HG03159 (cell line): ENCODE measurements around the gene ITGA8.

Experiments
- ATAC-seq: cut with Tn5 transposase; IDR thresholded peaks from one replicate; pipeline ENCODE4 v1.9.1; 2021; ENCODE audit warnings: mild to moderate bottlenecking, moderate library complexity; ENCODE audit not compliant: unreplicated experiment

ITGA8 gene

GRCh38 chr10:15737656-15738055, 17.9 kb upstream of the ITGA8 start:
- no peak for ATAC-seq

- ATAC-seq = no peak
These were observed 16.0 kb upstream of the ITGA8 start for GRCh38 chr10:15735763-15736162.

DNA sequence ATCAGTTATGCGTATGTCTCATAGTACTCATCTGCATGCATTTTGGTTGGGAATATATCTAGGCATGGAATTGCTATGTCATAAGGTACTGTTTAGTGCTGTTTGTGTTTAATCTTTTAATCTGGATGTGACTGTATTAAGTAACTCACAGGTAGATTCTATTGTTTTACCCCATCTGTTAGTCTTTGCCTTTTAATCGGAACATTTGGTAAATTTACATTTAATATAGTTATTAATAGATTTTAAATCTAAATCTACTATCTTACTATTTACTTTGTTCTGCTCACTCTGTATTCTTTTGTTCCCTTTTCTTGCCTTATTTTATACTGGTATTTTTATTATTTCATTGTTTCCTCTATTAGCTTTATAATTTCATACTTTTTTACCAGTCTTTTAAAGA, 10.6 kb upstream of the ITGA8 start:
- ATAC-seq = no peak

DNA sequence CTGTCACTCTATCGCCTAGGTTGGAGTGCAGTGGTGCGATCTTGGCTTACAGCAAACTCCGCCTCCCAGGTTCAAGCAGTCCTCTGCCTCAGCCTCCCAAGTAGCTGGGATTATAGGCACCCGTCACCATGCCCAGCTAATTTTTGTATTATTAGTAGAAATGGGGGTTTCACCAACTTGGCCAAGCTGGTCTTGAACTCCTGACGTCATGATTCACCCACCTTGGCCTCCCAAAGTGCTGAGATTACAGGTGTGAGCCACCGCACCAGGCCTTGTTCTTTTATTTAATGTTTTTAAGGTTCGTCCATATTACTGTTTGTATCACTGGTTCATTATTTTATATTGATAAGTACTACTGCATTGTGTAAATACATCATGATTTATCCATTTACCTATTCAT, 10.2 kb upstream of the ITGA8 start:
- ATAC-seq = no peak

GRCh38 chr10:15726042-15726441, 6.3 kb upstream of the ITGA8 start:
- ATAC-seq = no peak

DNA sequence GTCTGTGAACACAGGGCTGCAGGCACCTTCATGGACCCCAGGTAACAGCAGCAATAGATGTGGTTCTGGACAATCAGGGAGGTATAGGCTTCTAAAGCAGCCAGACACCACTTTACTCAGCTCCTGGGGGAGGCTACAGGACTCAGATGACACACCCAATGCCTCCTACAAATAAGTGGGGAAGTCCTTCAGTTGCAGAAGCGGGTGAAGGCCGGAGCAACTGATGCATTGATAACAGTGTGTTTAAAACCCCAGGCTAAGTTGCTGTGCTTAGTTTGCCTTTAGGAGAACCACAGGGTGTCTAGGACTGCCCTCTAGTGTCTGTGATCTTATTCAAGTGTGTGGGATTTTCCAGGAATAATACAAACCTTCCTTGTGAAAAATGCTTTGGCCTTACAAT, 5.9 kb upstream of the ITGA8 start:
- ATAC-seq = no peak

DNA sequence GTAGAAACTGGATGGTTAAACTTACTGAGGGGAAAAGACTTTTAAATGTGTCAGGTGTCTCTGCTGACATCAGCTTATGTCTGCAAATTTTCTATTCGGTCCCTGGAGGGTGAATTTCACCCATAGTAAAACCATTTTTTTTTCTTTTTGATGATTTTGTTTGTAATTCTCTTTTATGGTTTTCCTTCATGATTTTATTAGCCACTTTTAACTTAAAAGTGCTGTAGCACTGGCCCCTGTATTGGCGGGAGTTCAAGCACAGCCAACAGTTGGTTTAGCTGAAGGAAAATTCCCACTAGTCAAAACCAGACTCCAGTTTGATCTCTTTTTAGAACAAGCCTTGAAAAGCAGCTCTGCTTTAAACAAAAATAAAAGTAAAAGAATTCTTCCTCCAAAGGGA, 5.0 kb upstream of the ITGA8 start:
- no peak for ATAC-seq

- no peak for ATAC-seq
These were observed 4.1 kb upstream of the ITGA8 start for GRCh38 chr10:15723803-15724202.

- no peak for ATAC-seq
These were observed 1.0 kb upstream of the ITGA8 start for GRCh38 chr10:15720635-15721287.

DNA sequence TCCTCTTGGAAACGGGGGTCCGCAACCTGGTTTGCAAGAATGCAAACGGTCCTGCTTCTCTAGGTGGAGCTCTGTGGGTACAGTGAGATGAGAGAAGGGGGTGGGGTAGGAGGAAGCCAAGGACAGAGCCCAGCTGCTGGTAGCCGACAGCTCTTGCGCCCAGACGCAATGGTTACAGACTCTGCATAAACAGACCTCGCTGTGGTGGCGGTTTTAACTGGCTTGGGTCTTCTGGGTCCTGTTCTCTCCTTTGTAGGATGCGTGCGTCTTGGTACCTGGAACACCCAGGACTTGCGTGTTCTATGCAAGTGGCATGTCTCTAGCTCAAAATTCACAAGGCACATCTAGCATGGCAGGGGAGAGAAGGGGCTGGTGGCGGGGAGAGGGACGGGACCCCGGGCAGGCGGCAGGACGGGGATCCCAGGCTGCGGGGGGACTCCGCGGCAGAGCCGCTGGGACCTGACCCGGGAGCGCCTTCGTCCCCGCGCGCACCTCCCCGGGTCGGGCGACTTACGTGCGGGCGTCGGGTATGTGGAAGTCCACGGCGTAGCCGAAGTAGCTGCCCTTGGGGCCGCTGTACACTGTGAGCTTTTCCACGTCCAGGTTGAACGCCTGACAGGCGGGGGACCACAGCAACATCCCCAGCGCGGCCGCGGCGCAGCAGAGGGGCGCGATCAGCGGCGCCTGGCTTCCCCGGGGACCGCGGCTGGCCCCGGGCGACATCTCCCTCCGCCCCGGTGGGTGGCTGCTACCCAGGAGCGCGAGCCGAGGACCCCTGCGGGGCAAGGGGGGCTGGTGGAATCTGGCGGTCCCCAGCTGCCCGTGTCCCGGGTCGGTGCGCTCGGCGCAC, 448 bp downstream of the ITGA8 start:
- no peak for ATAC-seq

GRCh38 chr10:15718694-15719048, 1.1 kb downstream of the ITGA8 start:
- no peak for ATAC-seq

DNA sequence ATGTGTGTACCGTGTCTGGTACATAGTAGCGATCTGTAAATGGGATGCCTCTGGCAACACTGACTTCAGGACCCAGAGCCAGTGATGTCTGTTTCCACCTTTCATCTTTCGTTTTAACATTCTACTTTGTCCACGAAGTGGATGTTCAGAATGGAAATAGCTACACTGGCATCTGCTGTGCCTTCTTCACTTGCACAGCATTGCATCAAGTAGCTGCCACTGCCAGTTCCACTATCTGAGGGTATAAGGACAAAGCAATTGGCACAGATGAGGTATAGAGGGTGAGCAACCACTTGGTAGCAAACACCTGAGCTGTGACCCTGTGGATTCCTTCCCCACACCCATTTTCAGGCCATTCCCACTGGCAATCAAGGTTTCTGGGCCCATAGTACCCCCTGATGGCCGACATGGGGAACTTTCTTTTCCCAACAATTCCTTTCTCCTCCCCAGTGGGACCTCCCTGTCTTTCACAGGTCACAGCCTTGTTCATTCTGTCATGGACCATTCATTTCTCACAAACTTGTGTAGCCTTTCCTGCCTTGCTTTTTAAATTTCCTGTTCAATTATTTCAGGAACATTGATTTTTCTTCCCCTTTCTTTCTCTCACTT, 4.0 kb downstream of the ITGA8 start:
- no peak for ATAC-seq

GRCh38 chr10:15714847-15715246, 4.9 kb downstream of the ITGA8 start:
- ATAC-seq = no peak

DNA sequence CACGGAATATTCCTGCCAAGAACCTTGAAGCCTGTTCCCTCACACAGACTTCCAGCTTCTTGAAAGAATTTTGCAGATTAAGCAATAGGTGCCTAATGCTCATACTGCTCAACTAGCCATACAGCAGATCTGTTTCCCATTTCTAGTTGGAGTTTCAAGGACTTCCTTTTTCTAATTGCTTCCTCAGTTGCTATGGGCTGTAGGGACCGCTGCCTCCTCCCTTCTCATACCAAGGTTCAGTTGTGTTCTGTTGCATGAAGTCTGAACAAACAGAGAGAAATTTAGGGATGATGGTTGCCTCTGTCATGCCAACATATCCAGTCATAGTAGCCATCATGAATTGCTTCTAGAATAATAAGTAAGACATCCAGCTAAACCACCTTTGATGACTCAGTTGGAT, 6.8 kb downstream of the ITGA8 start:
- ATAC-seq = no peak

GRCh38 chr10:15710455-15710854, 9.3 kb downstream of the ITGA8 start:
- no peak for ATAC-seq

DNA sequence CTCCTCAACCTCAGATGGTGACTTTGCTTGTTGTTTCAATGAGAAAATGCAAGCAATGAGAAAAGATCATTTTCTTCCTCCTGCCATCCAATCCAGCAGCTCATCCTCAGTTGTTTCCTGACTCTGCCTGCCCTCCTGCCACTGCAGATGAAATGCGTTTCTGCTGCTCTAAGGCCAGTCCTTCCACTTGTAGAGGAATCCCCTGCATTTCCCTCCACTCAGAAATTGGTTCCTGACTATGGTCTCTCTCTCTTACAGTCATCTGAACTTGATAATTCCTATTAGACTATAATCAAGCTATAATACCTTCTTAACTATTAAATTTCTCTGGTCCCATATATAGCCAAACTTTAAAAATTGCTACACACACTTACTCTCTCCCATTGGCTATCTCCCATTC, 14.4 kb downstream of the ITGA8 start:
- no peak for ATAC-seq

- no peak for ATAC-seq
These were observed 15.1 kb downstream of the ITGA8 start for GRCh38 chr10:15704581-15704968.

- ATAC-seq = no peak
These were observed 15.7 kb downstream of the ITGA8 start for GRCh38 chr10:15703944-15704580.

GRCh38 chr10:15703151-15703880, 16.4 kb downstream of the ITGA8 start:
- no peak for ATAC-seq

DNA sequence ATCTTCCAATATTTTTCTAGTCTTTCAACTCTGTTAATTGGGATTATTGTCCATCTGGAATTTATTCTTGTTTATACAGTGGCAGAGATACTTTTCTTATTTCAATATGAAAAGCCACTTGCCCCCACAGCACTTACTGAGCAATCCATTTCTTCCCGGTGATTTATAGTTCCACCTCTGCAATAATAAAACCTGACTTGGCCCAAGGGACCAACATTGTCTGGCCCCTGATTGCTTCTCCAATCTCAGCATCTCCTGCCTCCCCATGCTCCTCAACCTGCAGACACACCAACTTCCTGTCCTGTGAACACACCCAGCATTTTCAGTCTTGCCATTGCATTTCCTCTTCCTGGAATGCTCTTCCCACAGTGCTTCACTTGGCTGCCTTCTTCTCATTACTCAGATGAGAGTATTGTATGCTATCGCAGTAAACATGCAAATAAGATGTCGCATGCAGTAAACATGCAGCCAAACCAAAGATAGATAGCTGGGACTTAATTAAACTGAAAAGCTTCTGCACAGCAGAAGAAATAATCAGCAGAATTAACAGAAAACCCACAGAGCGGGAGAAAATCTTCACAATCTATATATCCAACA, 19.5 kb downstream of the ITGA8 start:
- ATAC-seq = no peak

GRCh38 chr10:15695852-15696251, 23.9 kb downstream of the ITGA8 start:
- ATAC-seq = no peak
